Mucosa of stomach (tissue), 1 donor: ENCODE data around the gene SIGLEC7.
"Not testable (repeated sequence)": the region's sequence is repeated elsewhere in the genome, so short reads cannot be mapped to it uniquely, and the experiment has no call there.

Source experiments
- H3K27me3 ChIP-seq: one replicate; pipeline ENCODE4 v1.7.0; 2013; ENCODE audit warnings: mild to moderate bottlenecking, low read length; ENCODE audit not compliant: control insufficient read depth, insufficient read depth
- H3K36me3 ChIP-seq: one replicate; pipeline ENCODE4 v1.7.0; 2013; ENCODE audit warnings: low read length; ENCODE audit not compliant: control insufficient read depth, insufficient read depth
- H3K4me1 ChIP-seq: one replicate; pipeline ENCODE4 v1.7.0; 2013; ENCODE audit warnings: mild to moderate bottlenecking, low read length; ENCODE audit not compliant: control insufficient read depth, insufficient read depth
- H3K4me3 ChIP-seq: one replicate; pipeline ENCODE4 v1.7.0; 2013; ENCODE audit warnings: low read length
- H3K9ac ChIP-seq: one replicate; pipeline ENCODE4 v1.7.0; 2013; ENCODE audit warnings: mild to moderate bottlenecking, low read length, moderate library complexity
- H3K9me3 ChIP-seq: one replicate; pipeline ENCODE4 v1.7.0; 2013; ENCODE audit warnings: mild to moderate bottlenecking, low read length, moderate library complexity; ENCODE audit not compliant: control insufficient read depth
- donor health status: Pancreatic carcinoma.

The SIGLEC7 gene

DNA sequence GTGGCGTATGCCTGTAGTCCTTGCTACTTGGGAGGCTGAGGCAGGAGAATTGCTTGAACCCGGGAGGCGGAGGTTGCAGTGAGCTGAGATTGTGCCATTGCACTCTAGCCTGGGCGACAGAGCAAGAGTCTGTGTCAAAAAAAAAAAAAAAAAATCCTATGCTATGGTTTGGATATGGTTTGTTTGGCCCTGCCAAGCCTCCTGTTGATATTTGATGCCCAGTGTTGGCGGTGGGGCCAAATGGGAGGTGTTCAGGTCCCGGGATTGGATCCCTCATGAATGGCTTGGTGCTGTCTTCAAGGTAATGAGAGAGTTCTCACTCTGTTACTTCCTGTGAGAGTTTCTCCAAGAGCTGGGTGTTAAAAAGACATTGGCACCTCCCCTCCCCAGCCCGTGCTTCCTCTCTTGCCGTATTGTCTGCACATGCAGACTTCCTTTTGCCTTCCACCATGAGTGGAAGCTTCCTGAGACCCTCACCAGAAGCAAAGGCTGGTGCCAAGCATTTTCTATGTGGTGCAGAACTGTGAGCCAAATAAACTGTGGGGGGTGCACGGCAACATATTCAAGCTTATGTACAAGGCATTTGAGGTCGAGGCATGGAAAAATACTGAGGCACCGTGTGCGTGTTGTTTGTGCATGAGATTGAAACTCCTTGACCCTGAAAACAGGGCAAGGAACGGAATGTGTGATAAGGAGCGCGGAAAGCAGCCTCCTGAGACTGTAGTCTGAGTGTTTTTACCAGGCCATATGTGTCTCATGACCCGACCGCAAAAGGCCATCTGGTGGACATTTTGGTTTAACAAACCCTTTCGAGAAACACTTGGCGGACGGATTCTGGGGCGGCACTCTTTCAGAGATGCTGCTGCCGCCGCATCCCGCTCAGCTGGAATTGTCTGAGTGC lies 10.1 kb upstream of the SIGLEC7 start:
- no peak overlapping the region for H3K9ac ChIP-seq
- H3K36me3 ChIP-seq, result no peaks in the 10 kb centered on the region
- H3K9me3 ChIP-seq, result no peaks in the 10 kb centered on the region
- H3K27me3 ChIP-seq, result peaks cover 5% of the 10 kb centered on the region
- H3K4me1 ChIP-seq, result no peaks in the 10 kb centered on the region
- no peak overlapping the region for H3K4me3 ChIP-seq

DNA sequence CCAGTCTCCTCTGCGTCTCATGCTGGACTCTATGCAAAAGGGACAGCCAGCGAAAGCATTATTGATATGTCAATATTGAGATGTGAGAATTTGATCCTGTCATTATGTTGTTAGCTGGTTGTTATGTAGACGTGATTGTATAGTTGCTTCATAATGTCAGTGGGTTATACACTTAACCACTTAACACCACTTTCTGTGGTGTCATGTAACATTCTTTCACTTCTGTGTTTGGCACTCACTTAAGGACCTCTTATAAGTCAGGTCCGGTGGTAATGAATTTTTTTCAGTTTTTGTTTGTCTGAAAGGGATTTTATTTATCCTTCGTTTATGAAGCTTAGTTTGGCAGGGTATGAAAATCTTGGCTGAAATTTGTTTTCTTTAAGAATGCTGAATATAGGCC lies 7.1 kb upstream of the SIGLEC7 start:
- no peaks in the 10 kb centered on the region for H3K36me3 ChIP-seq
- H3K4me1 ChIP-seq, result no peaks in the 10 kb centered on the region
- no peak overlapping the region for H3K4me3 ChIP-seq
- H3K27me3 ChIP-seq, result peaks cover 3% of the 10 kb centered on the region
- no peaks in the 10 kb centered on the region for H3K9me3 ChIP-seq
- H3K9ac ChIP-seq, result no peak overlapping the region

DNA sequence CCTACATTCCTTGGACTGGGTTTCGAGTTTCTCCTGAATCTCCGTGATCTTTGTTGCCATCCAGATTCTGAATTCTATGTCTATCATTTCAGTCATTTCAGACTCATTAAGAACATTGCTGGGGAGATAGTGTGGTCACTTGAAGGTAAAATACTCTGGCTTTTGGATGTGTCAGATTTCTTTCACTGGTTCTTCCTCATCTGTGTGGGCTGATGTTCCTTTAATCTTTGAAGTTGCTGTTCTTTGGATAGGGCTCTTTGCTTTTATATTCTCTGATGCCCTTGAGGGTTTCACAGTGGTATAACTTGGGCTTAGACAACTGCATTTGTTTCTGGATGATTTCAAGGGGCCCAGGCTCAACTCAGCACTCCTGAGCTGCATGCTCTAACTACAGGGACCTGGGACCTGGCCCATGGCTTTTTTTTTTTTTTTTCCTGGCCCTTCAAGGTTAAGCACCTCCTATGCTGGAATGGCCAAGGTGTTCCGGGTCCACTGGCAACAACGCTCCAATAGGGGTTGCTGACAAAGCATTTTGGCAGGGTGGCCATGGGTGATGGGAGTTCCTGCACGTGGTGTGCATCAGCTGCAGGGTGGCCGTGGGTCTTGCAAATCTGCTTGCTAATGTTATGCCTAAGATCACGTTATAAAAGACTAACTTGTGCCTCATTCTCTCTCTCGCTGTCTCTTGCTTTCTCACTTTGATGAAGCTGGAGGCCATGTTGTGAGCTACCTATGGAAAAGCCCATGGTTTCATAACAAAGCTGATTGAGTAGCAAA lies 5.9 kb upstream of the SIGLEC7 start:
- H3K9ac ChIP-seq, result no peak overlapping the region
- no peaks in the 10 kb centered on the region for H3K4me1 ChIP-seq
- no peaks in the 10 kb centered on the region for H3K36me3 ChIP-seq
- no peak overlapping the region for H3K4me3 ChIP-seq
- peaks cover 3% of the 10 kb centered on the region for H3K27me3 ChIP-seq
- no peaks in the 10 kb centered on the region for H3K9me3 ChIP-seq

DNA sequence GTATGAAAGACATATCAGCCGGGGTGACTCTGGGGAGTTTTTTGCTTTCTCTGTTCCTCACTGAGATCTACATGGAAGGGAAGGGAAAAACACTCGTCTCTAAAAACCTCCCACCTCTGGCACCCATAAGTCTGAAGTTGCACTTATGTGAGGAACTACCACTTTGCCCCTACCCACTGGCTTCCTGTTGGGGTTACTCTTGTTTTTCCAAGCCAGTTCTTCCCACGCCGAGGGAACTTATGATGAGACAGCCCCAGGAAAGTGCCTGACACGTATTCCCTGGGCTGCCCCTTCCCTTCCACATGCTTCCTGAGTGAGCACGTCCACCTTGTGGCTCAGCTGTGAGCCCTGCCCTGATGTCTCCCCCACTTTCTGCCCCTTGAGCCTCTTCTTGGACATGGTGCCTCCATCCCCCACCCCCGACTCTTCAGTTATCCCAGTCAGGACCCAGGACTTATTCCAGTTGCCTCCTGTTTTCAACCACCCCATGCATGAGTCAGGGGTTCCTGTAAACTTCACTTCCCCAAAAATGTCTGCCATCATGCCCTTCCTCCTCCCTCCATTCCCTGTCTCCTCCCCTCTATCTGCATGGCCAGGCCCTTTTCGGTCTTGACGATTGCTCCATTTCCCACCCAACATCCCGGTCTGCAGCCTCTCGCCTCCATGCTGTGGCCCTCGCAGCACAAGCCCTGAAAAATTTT lies 5.1 kb upstream of the SIGLEC7 start:
- Histone ChIP-seq H3K9ac (no peak overlapping the region), H3K4me1 (no peaks in the 10 kb centered on the region), H3K4me3 (no peak overlapping the region), H3K27me3 (peaks cover 6% of the 10 kb centered on the region), H3K36me3 (no peaks in the 10 kb centered on the region), H3K9me3 (no peaks in the 10 kb centered on the region)

DNA sequence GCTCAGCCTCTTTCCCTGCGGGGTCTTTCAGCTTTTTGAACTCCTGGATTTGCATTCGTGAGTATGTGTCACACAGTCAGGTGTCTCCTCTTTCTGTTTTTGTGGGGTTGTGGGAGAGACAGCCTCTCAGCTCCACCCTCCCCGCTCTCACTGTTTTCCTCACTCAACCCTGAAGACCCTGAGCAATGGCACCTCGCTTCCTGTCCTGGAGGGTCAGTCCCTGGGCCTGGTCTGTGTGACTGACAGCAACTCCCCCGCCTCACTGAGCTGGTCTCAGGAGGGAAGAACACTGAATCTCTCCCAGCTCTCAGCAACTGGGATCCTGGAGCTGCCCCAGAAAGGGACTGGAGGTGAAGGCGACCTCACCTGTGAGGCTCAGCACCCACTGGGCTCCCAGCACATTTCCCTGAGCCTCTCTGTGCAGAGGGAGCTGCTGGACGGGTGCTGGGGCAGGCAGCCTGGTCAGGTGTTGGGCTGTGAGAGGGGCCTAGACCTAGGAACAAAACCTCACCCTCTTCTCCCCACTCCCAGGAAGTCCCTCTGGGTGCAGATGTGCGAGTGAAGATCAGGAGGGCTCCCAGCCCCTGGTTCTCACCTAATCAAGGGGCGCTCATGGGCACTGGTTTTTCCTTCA lies 4.2 kb upstream of the SIGLEC7 start:
- no peaks in the 10 kb centered on the region for H3K36me3 ChIP-seq
- no peaks in the 10 kb centered on the region for H3K4me1 ChIP-seq
- H3K9me3 ChIP-seq, result no peaks in the 10 kb centered on the region
- H3K4me3 ChIP-seq, result no peak overlapping the region
- H3K27me3 ChIP-seq, result peaks cover 6% of the 10 kb centered on the region
- no peak overlapping the region for H3K9ac ChIP-seq

DNA sequence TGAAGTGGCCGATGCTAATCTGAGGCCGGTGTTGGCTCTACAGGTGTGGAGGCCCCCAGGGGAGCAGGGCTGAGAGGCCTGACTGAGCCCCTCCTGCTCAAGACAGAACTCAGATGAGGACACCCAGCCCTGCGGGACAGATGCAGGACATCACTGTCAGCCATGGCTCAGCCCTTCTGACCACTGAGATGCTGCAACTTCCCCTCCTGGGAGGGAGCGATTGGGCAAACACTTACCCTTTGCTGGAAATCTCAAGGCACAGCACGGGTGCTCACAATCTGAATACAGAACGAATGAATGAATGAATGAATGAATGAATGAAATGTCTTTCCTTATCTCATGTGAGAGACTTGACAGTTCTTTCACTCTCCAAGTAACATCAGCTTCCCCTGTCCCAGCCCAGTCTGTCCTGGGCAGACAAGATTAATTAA lies 3.5 kb upstream of the SIGLEC7 start:
- H3K27me3 ChIP-seq, result peaks cover 6% of the 10 kb centered on the region
- H3K9ac ChIP-seq, result no peak overlapping the region
- no peaks in the 10 kb centered on the region for H3K9me3 ChIP-seq
- no peaks in the 10 kb centered on the region for H3K36me3 ChIP-seq
- H3K4me1 ChIP-seq, result no peaks in the 10 kb centered on the region
- no peak overlapping the region for H3K4me3 ChIP-seq

DNA sequence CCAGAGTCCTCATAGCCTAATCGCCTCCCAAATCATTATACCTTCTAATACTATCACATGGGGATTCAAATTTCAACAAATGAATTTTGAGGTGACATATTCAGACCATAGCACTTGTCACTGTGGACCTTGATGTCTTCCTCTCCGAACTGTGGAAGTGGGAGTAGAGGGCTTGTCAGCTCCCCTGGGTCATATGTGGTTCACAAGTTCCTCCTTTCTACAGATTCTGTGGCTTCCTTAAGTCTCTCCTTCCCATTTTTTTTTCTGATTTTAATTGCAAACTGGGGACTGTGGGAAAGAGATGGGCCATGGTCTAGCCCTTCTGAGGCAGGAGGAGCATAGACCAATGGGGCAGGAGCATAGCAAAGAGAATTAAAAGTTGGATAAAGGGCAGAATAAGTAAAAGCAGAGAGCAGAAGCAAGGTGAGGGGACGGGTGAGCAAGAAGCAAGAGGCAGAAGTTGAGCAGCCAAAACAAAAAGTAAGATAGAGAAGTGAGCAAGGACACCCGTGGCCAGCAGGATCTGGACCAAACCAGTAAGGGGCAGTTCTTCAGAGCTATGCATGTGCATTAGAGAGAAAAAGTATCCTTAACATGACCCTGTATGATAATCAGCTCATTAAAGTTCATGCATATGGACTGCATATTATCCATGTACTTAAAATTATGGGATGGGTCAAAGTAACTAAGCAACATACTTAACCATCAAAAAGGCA lies 2.6 kb upstream of the SIGLEC7 start:
- Histone ChIP-seq H3K9me3 (no peaks in the 10 kb centered on the region), H3K27me3 (peaks cover 6% of the 10 kb centered on the region), H3K4me3 (no peak overlapping the region), H3K4me1 (no peaks in the 10 kb centered on the region), H3K36me3 (no peaks in the 10 kb centered on the region), H3K9ac (no peak overlapping the region)

DNA sequence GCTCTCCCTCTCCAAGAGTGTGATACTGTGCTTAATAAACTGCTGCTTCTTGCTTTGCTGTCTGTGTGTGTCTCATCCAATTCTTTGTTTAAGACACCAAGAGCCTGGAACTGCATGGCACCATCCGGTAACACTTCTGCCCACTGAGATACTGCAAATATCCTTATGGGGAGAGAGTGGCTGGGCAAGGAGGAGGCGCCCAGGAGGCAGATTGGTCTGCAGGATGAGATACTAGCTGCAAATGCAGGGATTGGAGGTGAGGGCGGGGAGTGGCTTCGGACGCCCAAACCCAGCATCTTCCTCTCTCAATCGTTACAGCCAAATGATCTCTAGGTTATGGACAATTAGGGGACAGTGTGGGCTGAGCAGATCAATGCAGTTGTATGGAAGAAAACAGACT lies 1.7 kb upstream of the SIGLEC7 start:
- Histone ChIP-seq H3K36me3 (no peaks in the 10 kb centered on the region), H3K9me3 (no peaks in the 10 kb centered on the region), H3K9ac (no peak overlapping the region), H3K27me3 (peaks cover 6% of the 10 kb centered on the region), H3K4me1 (no peaks in the 10 kb centered on the region), H3K4me3 (no peak overlapping the region)

DNA sequence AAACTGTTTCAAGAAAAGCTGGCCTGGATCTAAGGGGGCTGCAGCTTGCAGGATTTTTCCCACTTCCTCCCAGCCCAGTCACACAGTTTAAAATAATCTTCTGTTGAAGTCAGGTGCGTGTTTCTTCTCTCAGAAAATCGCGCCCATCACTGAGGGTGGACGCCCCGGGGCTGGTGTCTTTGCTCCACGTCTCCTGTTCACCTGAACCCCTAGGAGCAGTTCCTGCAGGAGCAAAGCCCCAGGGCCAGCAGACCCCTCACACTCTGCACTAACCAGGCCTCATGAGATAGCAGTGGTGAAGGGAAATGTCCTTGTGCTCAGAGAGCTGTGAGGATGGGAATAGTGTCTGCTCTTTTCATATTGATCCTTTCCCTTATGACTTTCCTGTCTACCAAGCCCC lies 920 bp upstream of the SIGLEC7 start:
- H3K9me3 ChIP-seq, result no peaks in the 10 kb centered on the region
- no peaks in the 10 kb centered on the region for H3K36me3 ChIP-seq
- H3K27me3 ChIP-seq, result peaks cover 6% of the 10 kb centered on the region
- no peak overlapping the region for H3K9ac ChIP-seq
- H3K4me3 ChIP-seq, result no peak overlapping the region
- H3K4me1 ChIP-seq, result no peaks in the 10 kb centered on the region

DNA sequence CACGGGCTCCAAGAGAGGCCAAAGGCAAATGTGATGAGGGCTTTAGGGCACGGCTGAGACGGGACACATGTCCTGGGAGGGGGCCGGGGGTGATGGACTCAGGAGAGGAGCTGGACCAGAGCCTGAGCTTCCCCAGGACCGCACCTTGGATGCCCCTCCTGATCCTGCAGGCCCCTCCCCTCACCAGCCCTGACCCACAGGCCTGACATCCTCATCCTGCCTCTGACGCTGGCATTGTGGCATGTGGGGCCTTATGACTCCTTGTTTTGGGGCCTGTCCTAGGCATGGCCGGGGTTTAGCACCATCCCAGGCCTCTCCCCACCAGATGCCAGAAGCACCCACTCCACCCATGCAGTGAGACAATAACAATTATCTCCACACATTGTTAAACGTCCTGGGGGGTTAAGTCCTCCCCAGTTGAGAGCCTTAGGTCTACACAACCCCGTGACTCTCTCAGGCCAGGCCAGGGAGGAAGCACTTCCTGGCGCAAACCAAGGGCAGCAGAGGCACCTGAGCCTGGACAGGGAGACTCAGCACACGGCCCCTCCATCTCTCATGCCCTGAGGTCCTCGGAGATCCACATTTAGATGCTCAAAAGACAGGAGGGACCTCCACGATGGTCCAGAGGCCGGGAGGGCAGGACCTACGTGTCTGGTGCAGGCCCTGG lies 841 bp downstream of the SIGLEC7 start:
- not testable (repeated sequence) for H3K4me1 ChIP-seq, H3K4me3 ChIP-seq, H3K9ac ChIP-seq, H3K9me3 ChIP-seq, H3K27me3 ChIP-seq, H3K36me3 ChIP-seq

DNA sequence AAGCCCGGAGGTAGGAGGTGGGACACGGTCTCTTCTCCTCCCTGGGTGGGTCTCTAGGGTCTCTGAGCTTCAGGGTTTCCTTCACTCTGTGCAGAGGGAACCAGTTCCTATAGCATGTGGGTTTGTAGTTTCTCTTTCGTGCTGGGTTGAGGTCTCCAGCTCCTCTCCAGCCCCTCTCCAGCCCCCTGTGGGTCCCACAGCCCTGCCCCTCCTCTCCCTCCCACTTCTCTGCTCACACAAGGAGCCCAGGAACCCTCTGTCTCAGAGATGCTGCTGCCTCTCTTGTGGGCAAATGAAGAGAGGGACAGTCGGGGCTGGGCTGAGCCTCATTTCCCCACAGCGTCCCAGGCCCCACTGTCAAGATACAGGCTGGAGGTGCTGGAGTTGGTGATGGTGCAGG lies 1.4 kb downstream of the SIGLEC7 start:
- no peak overlapping the region for H3K9ac ChIP-seq
- H3K4me3 ChIP-seq, result no peak overlapping the region
- peaks cover 3% of the 10 kb centered on the region for H3K27me3 ChIP-seq
- no peaks in the 10 kb centered on the region for H3K4me1 ChIP-seq
- H3K36me3 ChIP-seq, result no peaks in the 10 kb centered on the region
- H3K9me3 ChIP-seq, result no peaks in the 10 kb centered on the region
